Caco-2 (cell line): ENCODE data around the gene NEDD8. TPM values are rescaled to one million over a fixed set of nuclear protein-coding genes. Genes with fewer than 3 reads are reported as not detected.
A peak's percentile ranks its signal among the peaks of the same experiment; 100 is the strongest.

Experiments
- BruUV-seq: library from RNA; stranded (reverse); fragments of 400-500 nt; replicated peaks from 2 replicates; lab custom pipeline; 2021; lab: Mats Ljungman, UMichigan
- CTCF ChIA-PET: fragments of 300-600 bp; sonication (Branson Sonifier 250); formaldehyde crosslinking; loops from one replicate; lab custom pipeline; 2022; ENCODE audit warnings: antibody characterized with exemption; lab: Charles Lee
- POLR2A ChIA-PET: fragments of 300-600 bp; sonication (Branson Sonifier 250); formaldehyde crosslinking; loops from one replicate; lab custom pipeline; 2022; ENCODE audit warnings: antibody characterized with exemption; lab: Charles Lee
- DNase-seq, 2 experiments: peaks; one replicate each; pipeline versions ENCODE4 v3.0.0 to v3.0.0-alpha.2; 2020 to 2022
- H3K27me3 ChIP-seq: replicated peaks from 2 replicates; pipeline ENCODE4 v1.6.0; 2011; ENCODE audit warnings: low read length; ENCODE audit not compliant: control insufficient read depth, insufficient read depth
- H3K36me3 ChIP-seq: 2 replicates; pipeline ENCODE4 v1.5.1; 2011; ENCODE audit warnings: low read length; ENCODE audit not compliant: control insufficient read depth, insufficient read depth
- H3K4me1 ChIP-seq: fragments of 250-450 bp; sonication (Bioruptor Pico); 2 replicates; pipeline ENCODE4 v1.5.1; 2020; ENCODE audit warnings: mild to moderate bottlenecking
- H3K4me3 ChIP-seq: 2 replicates; pipeline ENCODE4 v1.5.1; 2011; ENCODE audit warnings: low read depth, mild to moderate bottlenecking, control low read depth, low read length
- H3K9me3 ChIP-seq: fragments of 250-450 bp; sonication (Bioruptor Pico); 2 replicates; pipeline ENCODE4 v1.5.1; 2020; ENCODE audit warnings: mild to moderate bottlenecking, moderate library complexity
- H3K27ac Mint-ChIP-seq: one replicate; pipeline ENCODE4 v1.8.0; 2022; ENCODE audit warnings: mixed read lengths; ENCODE audit not compliant: unreplicated experiment
- H3K27me3 Mint-ChIP-seq: one replicate; pipeline ENCODE4 v1.8.0; 2022; ENCODE audit warnings: mixed read lengths; ENCODE audit not compliant: insufficient read depth, unreplicated experiment
- H3K36me3 Mint-ChIP-seq: one replicate; pipeline ENCODE4 v1.8.0; 2022; ENCODE audit warnings: mild to moderate bottlenecking, mixed read lengths; ENCODE audit not compliant: insufficient read depth, unreplicated experiment
- H3K4me1 Mint-ChIP-seq: one replicate; pipeline ENCODE4 v1.8.0; 2022; ENCODE audit warnings: low read depth, mixed read lengths; ENCODE audit not compliant: unreplicated experiment
- H3K4me3 Mint-ChIP-seq: one replicate; pipeline ENCODE4 v1.8.0; 2022; ENCODE audit warnings: mild to moderate bottlenecking, moderate library complexity, mixed read lengths; ENCODE audit not compliant: unreplicated experiment
- H3K9me3 Mint-ChIP-seq: one replicate; pipeline ENCODE4 v1.8.0; 2022; ENCODE audit warnings: mixed read lengths; ENCODE audit not compliant: unreplicated experiment
- intact Hi-C: fragments of 100-400 bp; cut with micrococcal nuclease; formaldehyde crosslinking; loops from one replicate; pipeline ENCODE4 v1.10.0; 2022; ENCODE audit not compliant: unreplicated experiment
- total RNA-seq: library from RNA; stranded (reverse); gene quantifications from 2 replicates; pipeline ENCODE4 v1.2.3, GENCODE V29; 2022
- TF ChIP-seq, protein P1 (sequence below), 2 experiments: fragments of 200-600 bp in 1 of 2; IDR thresholded peaks; 1 replicate in 1 of 2; 2 replicates in 1 of 2; pipeline versions ENCODE4 v1.5.1 to v1.8.0; 2011 to 2022; ENCODE audit warnings: antibody characterized with exemption in 1 of 2, control low read depth in 1 of 2, inconsistent platforms in 1 of 2, low read depth in 1 of 2, low read length in 1 of 2, mild to moderate bottlenecking in 1 of 2, moderate library complexity in 1 of 2; ENCODE audit not compliant: insufficient read depth in 1 of 2, severe bottlenecking in 1 of 2, unreplicated experiment in 1 of 2

NEDD8 gene
- total RNA-seq, 1 experiment from 2014 or later = 210 TPM

DNA sequence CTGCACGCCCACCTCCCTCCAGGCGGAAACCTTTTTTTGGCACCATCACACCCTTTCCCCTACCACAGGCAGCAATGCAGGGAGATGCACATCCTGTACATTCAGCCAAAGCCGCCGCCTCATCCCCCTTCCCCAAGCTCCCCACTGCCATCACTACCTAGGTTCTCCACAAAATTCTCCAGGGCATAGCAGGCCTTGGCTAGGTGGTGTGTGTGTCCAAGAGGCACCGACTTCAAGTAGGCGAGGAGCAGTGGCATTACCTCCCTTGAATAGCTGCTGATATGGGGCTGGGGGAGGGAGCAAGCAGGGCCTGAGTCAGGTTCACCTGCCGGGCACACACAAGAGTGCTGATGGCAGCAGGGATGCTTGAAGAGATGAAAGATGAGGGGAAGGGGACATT, 47.1 kb downstream of the NEDD8 start:
- Histone ChIP-seq H3K4me1 (no peaks in the 10 kb centered on the region), H3K36me3 (peaks cover 3% of the 10 kb centered on the region), H3K27me3 (no peaks in the 10 kb centered on the region), H3K9me3 (no peaks in the 10 kb centered on the region), H3K4me3 (no peak overlapping the region)
- H3K27ac Mint-ChIP-seq = peak overlapping the region; percentile 59
- BruUV-seq = no TSS peak
- ChIA-PET POLR2A (no interaction called here), CTCF (no interaction called here)
- H3K9me3 Mint-ChIP-seq = no peaks in the 10 kb centered on the region
- intact Hi-C loops = no loop called here
- H3K36me3 Mint-ChIP-seq = peaks cover 62% of the 10 kb centered on the region
- TF ChIP-seq, protein P1, sequence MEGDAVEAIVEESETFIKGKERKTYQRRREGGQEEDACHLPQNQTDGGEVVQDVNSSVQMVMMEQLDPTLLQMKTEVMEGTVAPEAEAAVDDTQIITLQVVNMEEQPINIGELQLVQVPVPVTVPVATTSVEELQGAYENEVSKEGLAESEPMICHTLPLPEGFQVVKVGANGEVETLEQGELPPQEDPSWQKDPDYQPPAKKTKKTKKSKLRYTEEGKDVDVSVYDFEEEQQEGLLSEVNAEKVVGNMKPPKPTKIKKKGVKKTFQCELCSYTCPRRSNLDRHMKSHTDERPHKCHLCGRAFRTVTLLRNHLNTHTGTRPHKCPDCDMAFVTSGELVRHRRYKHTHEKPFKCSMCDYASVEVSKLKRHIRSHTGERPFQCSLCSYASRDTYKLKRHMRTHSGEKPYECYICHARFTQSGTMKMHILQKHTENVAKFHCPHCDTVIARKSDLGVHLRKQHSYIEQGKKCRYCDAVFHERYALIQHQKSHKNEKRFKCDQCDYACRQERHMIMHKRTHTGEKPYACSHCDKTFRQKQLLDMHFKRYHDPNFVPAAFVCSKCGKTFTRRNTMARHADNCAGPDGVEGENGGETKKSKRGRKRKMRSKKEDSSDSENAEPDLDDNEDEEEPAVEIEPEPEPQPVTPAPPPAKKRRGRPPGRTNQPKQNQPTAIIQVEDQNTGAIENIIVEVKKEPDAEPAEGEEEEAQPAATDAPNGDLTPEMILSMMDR (IDR thresholded peaks at IDR 0.05; ENCODE audit: insufficient read depth in 1 of 2, low read depth in 1 of 2, low read length in 1 of 2, severe bottlenecking in 1 of 2, unreplicated experiment in 1 of 2) = no peak
- H3K27me3 Mint-ChIP-seq = no peaks in the 10 kb centered on the region
- H3K4me3 Mint-ChIP-seq = no peak overlapping the region
- DNase-seq = no peak
- H3K4me1 Mint-ChIP-seq = peaks cover 14% of the 10 kb centered on the region

DNA sequence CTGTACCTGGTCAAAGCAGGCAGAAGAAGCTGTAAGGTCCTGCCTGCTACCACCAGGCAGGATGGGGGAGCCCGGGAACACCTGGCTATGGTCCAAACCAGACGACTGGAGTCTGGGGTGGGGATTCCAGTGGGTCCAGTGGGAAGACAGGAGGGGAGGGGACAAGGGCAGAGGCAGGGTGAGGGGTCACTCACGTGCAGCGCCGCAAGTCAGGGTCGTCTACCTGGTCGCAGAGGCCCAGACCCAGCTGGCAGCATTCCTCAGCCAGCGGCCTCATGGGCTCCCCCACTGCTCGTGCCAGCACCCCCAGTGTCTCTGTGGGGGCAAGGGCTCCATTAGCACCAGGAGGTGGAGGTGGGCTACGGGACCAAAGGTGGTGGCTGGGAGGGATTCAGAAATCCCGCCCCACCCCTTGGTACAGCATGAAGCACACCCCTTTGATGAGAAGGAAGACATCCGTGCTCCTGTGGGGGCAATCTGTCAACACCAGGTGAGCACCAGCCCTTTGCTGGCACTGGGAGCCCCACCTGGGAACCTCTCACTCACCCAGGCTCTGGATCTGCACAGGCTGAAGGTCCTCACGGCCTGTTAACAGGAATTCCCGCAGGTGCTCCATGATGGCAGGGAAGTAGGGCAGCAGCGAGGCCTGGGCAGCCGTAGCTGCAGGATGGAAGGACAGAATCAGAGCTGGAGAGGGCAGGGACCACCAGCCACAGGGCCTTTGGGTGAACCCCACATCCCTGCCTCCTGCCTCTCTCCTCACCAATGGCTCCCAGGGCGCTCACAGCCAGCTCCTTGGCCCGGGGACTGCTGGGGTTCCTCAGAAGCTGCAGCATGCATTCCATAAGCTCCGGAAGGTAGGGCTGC, 47.8 kb downstream of the NEDD8 start:
- DNase-seq = no peak
- Histone ChIP-seq H3K9me3 (no peaks in the 10 kb centered on the region), H3K4me3 (no peak overlapping the region), H3K36me3 (peaks cover 3% of the 10 kb centered on the region), H3K27me3 (no peaks in the 10 kb centered on the region), H3K4me1 (no peaks in the 10 kb centered on the region)
- no TSS peak for BruUV-seq
- Mint-ChIP-seq H3K9me3 (no peaks in the 10 kb centered on the region), H3K36me3 (peaks cover 63% of the 10 kb centered on the region), H3K27me3 (no peaks in the 10 kb centered on the region), H3K4me3 (no peak overlapping the region), H3K27ac (no peak overlapping the region), H3K4me1 (peaks cover 12% of the 10 kb centered on the region)
- ChIA-PET POLR2A (no interaction called here), CTCF (no interaction called here)
- TF ChIP-seq, protein P1 (IDR thresholded peaks at IDR 0.05; ENCODE audit: insufficient read depth in 1 of 2, low read depth in 1 of 2, low read length in 1 of 2, severe bottlenecking in 1 of 2, unreplicated experiment in 1 of 2) = no peak
- intact Hi-C loops = no loop called here

DNA sequence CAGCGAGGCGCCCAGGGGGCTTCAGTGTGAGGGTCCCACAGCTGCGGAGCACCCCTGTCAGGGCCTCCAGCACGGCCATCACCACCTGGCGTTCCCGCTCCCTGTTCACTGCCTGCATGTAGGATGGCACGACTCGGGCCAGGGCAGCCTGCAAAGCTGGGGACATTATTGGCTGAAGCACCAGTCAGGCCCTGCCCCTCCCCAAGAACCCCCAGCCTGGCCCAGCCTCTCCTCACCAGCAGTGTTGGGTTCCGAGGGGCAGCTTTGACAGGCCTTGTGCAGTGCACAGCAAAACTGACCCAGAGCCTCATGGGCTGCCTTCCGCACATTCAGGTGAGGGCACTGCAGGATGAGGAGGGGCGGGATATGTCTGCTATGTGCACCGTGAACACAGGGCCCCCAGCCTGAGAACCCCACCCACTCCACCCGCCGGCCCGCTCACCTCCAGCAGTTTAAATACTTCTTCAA, 49.1 kb downstream of the NEDD8 start:
- H3K27me3 Mint-ChIP-seq = no peaks in the 10 kb centered on the region
- H3K4me3 ChIP-seq = no peak overlapping the region
- POLR2A ChIA-PET = no interaction called here
- DNase-seq = no peak
- H3K27me3 ChIP-seq = no peaks in the 10 kb centered on the region
- H3K27ac Mint-ChIP-seq = no peak overlapping the region
- no peaks in the 10 kb centered on the region for H3K9me3 ChIP-seq
- TF ChIP-seq, protein P1 (IDR thresholded peaks at IDR 0.05; ENCODE audit: insufficient read depth in 1 of 2, low read depth in 1 of 2, low read length in 1 of 2, severe bottlenecking in 1 of 2, unreplicated experiment in 1 of 2) = no peak
- H3K4me3 Mint-ChIP-seq = no peak overlapping the region
- intact Hi-C loops = no loop called here
- peaks cover 3% of the 10 kb centered on the region for H3K36me3 ChIP-seq
- no peaks in the 10 kb centered on the region for H3K9me3 Mint-ChIP-seq
- CTCF ChIA-PET = no interaction called here
- BruUV-seq = no TSS peak
- H3K4me1 Mint-ChIP-seq = peaks cover 7% of the 10 kb centered on the region
- H3K4me1 ChIP-seq = no peaks in the 10 kb centered on the region
- H3K36me3 Mint-ChIP-seq = peaks cover 57% of the 10 kb centered on the region
